GM19351 (cell line): ENCODE data around the gene PROKR1.
"Not testable (repeated sequence)": the region's sequence is repeated elsewhere in the genome, so short reads cannot be mapped to it uniquely, and the experiment has no call there.

Experiments
- ATAC-seq: cut with Tn5 transposase; IDR thresholded peaks from one replicate; pipeline ENCODE4 v1.9.1; 2021; ENCODE audit warnings: mild to moderate bottlenecking, moderate library complexity; ENCODE audit not compliant: unreplicated experiment

The PROKR1 gene

DNA sequence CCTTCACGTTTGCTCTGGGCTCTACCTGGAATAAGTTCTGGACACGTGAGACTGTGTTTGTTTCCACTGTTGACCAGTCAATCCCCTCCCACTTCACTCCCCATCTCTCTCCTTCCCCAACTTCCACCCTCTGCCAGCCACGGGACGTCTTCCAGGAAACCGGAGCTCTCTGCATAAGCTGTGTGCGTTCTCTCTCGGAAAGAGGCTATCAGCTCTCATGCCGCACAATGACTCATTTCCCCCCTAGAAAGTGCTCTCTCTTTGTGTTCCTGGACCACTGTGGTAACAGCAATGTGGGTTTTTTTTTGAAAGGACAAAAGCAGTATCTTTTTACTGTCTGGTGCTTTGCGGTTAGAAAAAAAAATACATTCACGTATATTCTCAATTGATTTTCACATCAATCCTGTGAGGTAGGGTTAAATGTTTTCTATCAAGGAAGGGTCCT lies 10.2 kb downstream of the PROKR1 start:
- peak; percentile 99 for ATAC-seq

DNA sequence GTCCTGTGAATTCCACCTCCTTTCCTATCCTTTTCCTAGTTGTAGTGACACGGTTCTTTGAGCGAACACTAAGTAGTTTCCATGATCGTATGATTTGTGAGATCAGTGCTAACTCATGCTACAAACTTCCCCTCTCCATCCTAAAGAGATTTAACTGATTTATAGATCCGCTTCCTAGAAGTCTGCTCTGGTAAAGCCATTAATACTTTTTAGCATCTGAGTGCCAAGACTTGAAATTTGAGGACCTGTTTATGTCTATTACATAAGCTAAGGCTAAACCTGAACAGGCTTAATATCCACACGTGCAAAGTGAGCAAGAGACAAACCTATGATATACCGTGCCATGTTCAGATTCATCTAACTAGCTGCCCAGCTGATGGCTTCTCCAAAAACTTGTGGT lies 14.9 kb downstream of the PROKR1 start:
- ATAC-seq: no peak

DNA sequence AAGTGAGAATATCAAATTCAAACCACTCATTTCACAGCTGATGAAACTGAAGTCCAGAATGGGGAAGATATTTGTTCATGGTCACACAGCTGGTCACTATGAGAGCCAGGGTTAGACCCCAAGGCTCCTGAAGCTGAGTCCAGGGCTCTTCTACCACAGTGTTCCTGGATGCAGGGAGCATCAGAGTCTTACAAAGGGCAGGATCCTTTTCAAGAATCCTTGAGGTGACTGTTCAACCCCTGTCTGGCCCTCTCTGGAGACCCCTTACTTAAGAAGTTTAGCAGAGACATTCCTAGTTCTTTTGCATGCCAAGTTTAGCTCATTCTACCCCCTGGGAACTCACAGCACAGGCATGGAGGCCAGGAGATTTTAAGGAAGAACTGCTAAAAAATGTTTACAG lies 15.7 kb downstream of the PROKR1 start:
- no peak for ATAC-seq

DNA sequence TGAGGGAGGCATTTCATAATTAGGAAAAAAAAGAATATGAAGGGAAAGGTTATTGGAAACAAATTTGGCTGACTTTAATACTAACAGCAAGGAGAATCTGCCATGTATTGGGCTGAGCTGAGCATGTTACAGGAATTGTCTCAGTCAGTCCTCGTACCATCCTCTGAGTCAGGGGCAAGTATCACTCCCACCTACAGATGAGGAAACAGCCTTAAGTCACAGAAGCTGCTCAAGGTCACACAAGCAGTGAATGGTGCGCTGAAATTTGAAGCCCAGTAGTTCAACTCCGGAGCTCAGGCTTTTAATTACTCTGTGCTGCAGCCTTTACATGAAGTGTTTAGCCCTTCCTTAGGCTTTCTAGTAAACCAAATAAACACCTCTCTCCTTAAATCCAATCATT lies 17.3 kb downstream of the PROKR1 start:
- ATAC-seq: no peak

DNA sequence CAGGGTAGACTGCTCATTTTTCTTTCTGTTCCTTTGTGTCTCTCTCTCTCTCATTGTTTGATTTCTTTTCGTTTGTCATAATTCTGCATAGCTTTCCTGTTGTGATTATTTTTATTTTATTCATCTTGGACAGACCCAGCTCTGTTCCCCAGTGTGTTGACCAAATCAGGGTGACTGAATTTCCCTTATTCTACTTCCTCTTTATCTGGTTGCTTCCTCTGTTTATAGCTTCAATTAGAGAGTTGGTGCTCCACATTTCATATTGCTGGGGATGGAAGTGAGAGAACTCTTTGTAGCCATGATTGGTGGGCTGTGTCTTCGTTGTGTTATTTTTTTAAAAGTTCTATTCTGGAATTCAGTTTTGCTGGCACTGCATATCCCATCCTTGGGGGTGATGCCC lies 19.1 kb downstream of the PROKR1 start:
- no peak for ATAC-seq

DNA sequence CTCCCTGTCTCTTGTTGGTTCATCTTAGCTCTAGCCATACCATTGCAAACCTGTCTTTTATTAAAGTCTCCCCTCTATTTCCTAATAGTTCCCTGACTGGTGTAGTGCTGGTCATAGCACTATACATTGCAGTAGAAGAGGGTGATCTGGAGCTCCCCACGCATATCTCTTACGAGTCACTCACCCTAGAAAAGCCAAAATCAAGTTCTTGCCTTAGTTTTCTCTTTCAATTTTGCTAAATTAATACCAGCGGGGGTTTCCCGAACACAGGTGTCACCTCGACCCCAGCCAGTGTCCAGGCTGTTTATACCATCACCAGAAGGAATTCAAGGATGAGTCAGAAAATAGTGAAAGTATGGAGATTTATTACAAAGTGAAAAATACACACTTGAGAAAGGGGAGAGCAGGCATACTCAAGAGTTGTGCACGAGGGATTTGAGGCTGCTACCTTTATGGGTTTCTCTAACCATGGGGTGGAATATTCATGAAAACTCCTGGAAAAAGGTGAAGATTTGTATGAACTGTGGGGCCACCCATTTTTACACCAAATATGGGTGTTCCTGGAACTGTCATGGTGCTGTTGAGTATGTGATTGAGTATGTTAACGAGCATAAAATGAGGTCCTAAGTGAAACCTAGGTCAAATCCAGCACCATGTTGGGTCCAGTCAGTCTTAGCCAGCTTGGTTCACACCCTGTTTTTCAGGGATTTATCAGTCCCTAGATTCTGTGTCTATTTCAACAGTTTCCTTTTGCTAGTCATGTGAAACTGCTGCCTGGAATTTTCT lies 20.2 kb downstream of the PROKR1 start:
- ATAC-seq: no peak

DNA sequence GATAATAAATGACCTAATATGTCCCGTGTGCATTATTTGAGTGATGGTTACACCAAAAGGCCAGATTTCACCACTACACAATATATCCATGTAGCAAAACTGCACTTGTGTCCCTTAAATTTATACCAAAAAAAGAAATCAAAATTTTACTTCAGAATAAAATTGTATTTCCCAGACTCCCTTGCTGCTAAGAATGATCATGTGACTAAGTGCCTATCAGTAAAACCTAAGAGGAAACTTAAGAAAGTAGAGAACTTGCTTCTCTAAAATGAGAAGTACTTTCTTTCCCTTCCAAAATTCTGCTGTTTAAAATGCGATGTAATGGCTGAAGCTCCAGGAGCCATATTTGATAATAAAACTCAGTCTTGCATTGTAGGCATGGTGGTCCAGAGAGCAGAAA lies 24.0 kb downstream of the PROKR1 start:
- ATAC-seq: no peak

DNA sequence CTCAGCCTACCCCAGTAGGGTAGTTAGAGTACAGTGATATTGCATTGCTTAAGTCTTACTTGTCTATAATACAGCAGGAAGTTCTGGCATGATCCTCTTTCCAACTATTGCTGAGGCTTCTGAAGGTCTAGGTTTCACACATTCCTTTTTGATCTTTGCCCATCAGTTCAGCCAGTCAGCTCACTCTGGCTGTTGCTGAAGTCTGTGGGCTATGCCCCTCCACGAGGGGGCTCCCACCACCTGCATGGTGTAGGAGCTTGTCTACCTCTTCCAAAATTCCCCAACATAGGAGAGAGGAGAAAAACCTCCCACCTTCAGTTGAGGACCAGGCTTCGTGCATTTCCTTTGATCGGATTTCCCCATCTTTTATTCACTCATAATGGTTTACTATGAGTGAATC lies 26.3 kb downstream of the PROKR1 start:
- ATAC-seq: no peak

DNA sequence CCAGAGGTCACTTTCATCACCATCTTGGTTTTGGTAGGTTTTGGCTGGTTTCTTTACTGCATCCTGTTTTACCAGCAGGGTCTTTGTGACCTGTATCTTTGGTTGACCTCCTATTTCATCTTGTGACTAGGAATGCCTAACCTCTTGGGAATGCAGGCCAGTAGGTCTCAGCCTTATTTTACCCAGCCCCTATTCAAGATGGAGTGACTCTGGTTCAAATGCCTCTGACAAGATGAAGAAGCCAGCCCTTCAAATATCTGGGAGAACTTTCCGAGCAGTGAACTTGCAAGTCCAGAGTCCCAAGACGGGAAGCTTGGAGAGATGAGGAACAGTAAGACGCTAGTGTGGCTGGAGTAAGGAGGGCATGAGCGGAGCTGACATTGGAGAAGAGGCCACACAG lies 28.6 kb downstream of the PROKR1 start:
- no peak for ATAC-seq

DNA sequence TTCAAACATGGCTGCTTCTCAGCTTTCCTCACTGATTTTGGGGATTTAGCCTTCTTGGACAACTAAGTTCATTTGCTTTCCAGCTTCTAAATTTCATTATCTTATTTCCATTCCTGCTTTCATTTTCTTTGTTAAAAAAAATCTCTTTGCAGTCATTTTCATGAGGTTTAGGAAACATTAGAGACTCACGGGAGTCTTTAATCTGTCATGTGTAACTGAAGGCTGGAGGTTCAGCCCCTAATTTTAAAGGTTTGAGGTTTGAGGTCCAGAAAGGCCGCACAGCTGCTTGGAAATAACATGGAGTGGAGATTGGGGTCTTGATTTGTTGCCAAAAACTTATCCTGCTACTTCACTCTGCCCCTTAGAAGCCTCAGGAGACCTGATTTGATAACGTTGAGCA lies 30.3 kb downstream of the PROKR1 start:
- no peak for ATAC-seq

DNA sequence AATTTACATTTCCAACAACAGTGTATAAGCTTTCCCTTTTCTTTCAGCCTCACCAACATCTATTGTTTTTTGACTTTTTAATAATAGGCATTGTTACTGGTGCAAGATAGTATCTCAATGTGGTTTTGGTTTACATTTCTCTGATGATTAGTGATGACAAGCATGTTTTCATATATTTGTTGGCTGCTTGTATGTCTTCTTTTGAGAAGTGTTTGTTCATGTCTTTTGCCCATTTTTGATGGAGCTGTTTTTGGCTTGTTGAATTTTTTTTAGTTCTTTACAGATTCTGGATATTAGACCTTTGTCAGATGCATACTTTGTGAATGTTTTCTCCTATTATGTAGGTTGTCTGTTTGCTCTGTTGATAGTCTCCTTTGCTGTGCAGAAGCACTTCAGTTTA lies 32.1 kb downstream of the PROKR1 start:
- no peak for ATAC-seq

DNA sequence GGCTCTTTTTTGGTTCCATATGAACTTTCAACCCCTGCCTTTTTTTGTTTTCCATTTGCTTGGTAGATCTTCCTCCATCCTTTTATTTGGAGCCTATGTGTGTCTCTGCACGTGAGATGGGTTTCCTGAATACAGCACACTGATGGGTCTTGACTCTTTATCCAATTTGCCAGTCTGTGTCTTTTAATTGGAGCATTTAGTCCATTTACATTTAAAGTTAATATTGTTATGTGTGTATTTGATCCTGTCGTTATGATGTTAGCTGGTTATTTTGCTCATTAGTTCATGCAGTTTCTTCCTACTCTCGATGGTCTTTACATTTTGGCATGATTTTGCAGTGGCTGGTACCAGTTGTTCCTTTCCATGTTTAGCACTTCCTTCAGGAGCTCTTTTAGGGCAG lies 34.5 kb downstream of the PROKR1 start:
- ATAC-seq: not testable (repeated sequence)

DNA sequence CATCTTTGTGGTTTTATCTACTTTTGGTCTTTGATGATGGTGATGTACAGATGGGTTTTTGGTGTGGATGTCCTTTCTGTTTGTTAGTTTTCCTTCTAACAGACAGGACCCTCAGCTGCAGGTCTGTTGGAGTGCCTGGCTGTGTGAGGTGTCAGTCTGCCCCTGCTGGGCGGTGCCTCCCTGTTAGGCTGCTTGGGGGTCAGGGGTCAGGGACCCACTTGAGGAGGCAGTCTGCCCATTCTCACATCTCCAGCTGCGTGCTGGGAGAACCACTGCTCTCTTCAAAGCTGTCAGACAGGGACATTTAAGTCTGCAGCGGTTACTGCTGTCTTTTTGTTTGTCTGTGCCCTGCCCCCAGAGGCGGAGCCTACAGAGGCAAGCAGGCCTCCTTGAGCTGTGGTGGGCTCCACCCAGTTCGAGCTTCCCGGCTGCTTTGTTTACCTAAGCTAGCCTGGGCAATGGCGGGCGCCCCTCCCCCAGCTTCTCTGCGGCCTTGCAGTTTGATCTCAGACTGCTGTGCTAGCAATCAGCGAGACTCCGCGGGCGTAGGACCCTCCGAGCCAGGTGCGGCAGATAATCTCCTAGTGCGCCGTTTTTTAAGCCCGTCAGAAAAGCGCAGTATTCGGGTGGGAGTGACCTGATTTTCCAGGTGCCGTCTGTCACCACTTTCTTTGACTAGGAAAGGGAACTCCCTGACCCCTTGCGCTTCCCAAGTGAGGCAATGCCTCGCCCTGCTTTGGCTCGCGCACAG lies 36.0 kb downstream of the PROKR1 start:
- not testable (repeated sequence) for ATAC-seq

DNA sequence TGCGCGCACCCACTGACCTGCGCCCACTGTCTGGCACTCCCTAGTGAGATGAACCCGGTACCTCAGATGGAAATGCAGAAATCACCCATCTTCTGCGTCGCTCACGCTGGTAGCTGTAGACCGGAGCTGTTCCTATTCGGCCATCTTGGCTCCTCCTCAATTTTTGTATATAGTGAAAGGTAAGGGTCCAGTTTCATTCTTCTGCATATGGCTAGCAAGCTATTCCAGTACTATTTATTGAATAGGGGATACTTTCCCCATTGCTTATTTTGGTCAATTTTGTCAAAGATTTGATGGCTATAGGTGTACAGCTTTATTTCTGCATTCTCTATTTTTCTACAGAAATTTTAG lies 36.5 kb downstream of the PROKR1 start:
- not testable (repeated sequence) for ATAC-seq

DNA sequence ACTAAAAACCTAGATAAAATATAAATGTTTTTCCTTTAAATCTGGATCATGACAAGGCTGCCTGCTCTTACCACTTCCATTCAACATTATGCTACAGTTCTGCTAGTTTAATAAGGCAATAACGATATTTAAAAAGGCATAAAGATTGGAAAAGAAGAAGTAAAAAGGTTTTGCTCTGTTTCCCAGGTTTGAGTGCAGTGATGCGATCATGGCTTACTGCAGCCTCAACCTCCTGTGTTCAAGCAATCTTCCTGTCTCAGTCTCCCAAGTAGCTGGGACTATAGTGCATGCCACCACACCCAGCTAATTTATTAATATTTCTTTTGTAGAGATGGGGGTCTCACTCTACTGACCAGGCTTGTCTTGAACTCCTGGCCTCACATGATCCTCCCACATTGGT lies 40.8 kb downstream of the PROKR1 start:
- ATAC-seq: no peak

DNA sequence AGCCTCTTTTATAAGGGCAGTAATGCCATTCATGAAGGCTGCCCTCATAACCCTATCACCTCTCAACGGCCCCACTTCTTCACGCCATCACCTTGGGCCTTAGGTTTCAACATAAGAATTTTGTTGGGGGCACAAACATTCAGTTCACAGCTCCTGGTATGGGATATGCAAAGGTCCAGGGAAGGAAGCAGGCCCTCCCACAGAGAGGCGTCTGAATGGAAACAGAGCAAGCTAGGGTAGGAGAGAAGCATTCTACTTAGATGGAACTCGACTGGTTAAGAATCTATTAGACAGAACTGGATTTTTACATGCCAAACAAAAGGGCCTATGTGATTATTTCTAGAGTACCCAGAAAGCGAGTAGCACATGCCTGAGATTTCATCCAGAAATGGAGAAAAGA lies 42.8 kb downstream of the PROKR1 start:
- ATAC-seq: no peak

DNA sequence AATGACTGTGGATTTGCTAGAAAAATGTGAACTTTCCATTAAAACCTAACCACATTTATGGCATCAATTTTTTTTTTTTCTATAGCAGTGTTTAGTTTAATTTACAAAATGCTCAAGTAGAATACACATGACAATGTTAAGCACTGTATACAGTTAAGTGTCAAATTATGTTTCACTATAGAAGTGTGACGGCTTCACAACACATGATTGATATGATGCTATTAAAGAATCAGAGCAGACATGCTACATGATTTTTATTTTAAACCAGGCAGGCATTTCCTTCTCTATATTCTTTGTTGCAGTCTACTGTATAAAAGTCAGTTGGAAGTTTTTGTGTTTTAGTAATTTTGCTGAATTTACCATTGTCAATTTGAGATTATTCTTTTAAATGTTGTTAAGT lies 43.6 kb downstream of the PROKR1 start:
- ATAC-seq: no peak

DNA sequence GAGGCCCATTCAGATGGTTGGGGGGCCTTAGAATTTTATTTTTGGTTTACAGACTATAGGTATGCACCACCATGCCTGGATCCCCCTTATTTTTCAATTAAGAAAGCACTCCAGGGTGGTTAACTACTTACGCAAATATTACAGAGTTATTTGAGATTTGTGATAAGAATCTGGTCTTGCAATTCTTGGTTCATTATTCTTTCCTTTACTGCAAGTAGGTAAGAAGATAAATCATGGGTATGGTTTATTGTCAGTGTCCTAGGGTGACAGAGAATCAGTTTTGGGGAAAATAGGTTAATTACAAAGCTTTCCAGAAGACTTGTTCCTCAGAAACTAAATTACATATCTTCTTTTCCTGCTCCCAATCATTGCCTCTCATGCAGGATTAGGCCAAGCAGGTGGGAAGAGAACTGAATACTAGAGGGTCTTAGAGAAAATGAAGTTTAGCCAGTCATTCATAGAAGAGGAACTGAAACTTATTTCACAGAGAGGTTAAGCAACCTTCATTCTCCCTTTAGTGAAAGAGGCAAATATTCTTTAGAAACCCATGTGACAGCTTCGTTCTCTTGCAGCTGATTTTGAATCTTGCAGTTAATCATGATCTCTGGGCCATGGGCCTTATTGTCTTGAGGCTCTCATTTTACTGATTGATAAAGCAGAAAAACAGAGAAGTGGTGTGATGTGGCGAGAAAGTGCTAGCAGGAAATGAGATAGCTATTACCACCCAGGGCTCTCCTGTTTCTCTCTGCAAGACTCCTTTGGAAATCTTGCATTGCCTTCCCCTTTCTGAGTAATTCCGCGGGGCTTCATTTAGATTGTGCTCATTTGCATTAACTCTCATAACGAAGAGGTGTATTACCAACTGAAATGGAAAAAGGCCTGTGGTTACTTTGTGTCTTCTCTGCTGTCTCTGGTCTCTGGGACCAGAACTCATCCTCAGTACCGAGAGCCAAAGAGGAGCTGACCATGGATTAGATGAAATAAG lies 46.5 kb downstream of the PROKR1 start:
- peak; percentile 84 for ATAC-seq

DNA sequence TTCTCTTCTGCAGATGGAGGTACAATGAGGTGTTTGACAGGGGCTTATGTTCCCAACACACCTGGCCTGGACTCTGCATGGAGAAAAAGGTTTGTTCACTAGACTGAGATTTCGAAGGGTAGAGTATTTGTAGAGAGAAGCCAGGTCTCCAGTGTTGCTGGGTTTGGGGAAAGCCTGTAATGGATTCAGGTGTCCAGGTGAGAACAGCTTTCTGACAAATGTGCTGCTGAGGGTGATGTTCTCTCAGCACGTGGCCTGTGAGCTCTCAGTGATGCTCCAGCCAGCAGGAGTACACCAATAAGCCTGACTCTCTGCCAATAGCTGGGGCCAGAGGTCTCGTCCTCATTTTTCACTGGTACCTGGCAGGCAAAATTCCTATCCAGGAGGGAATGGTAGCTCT lies 47.5 kb downstream of the PROKR1 start:
- ATAC-seq: no peak

DNA sequence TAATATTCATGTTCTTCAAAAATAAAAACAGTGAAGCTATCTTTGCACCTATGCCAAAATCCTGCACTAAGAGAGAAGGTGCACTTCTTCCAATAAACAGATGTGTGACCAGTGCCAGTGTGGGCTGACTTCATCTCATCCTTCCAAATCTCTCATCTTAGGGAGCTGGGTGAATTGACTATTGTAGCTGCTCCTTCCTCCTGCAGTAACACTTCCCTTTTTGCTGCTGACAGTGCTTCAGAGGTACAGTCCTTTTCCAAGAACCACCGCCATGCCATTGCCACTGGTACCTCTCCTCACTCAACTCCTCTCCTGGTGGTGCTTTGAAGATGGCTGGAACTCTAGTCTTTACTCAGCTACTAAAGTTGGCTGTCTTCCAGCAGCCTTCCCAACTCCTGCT lies 49.1 kb downstream of the PROKR1 start:
- ATAC-seq: no peak

DNA sequence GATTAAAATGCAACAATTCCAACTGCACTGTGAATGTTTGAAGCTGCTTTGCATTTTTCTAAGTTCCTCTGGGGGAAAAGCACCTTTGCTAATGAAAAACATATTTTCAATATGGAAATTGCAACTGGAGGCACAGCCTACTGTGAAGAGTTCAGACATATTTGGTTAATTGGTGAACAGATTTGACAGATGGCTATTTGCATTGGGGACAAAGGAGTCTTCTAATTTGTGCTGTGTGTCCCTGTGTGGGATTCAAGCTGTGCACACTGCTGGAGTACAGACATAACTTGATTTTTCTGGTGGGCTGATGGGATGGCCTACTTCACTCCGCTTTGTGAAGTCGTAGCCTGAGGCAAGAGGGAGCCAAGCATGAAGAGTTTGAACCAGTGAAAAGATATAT lies 50.6 kb downstream of the PROKR1 start:
- ATAC-seq: no peak
